D721Med (cell line): ENCODE results near the gene COL25A1.

ENCODE experiments used
- DNase-seq: peaks from one replicate; pipeline ENCODE4 v3.0.0; 2011; ENCODE audit warnings: low spot score; ENCODE audit not compliant: insufficient read length
- FAIRE-seq: peaks from 2 replicates; lab custom pipeline; 2011; peaks lifted over from hg19 to GRCh38; lab: Jason Lieb, UNC
- TF ChIP-seq, protein P1 (sequence below): IDR thresholded peaks from 2 replicates; pipeline ENCODE4 v1.5.1; 2012; ENCODE audit warnings: mild to moderate bottlenecking, control low read depth; ENCODE audit not compliant: insufficient read depth; ENCODE audit errors: missing control alignments

COL25A1 gene

DNA sequence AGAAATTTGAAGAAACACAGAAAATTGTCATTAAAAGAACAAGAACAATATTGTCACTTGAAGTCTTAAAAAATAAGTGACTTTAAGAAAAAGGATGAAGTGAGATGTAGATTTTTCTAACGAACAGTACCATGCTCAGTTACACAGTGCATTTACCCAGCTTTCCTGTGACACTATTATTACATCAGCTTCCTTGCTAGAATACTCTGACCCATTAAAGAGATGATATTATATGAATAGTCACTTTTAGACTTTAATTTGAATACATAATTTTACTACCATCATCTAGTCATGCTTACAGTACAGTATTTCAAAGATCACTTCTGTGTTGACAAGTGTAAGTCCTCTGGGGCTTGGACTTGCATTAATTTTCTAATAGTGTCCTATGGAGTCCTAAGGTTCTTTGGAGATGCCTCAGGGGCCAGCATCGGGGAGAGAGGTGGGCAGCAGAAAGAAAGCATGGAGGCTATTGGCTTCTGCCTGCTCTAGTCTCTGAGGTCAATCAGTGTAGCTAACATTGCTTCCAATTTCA is 10.7 kb downstream of the COL25A1 start:
- TF ChIP-seq, protein P1, sequence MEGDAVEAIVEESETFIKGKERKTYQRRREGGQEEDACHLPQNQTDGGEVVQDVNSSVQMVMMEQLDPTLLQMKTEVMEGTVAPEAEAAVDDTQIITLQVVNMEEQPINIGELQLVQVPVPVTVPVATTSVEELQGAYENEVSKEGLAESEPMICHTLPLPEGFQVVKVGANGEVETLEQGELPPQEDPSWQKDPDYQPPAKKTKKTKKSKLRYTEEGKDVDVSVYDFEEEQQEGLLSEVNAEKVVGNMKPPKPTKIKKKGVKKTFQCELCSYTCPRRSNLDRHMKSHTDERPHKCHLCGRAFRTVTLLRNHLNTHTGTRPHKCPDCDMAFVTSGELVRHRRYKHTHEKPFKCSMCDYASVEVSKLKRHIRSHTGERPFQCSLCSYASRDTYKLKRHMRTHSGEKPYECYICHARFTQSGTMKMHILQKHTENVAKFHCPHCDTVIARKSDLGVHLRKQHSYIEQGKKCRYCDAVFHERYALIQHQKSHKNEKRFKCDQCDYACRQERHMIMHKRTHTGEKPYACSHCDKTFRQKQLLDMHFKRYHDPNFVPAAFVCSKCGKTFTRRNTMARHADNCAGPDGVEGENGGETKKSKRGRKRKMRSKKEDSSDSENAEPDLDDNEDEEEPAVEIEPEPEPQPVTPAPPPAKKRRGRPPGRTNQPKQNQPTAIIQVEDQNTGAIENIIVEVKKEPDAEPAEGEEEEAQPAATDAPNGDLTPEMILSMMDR = no peak
- DNase-seq (no peak), FAIRE-seq (no peak)

DNA sequence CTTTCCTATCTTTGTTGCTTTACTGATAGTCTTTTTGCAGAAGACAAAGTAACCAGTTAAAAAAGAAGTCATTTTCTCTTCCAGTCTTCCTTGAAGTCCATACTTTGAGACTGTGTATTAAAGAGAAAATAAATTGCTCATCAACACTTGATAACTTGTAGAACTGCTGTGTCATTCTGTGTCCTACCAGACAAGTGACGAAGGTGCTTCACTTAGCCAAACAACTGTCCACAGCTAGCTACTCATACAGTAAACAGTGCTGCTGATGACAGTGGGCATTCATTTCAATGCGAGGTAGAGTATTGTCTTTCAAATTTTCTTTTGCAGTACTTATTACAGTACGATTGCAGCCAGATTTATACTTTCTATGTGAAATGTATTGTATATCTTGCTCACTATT is 11.5 kb downstream of the COL25A1 start:
- TF ChIP-seq, protein P1 = no peak
- no peak for FAIRE-seq
- no peak for DNase-seq

DNA sequence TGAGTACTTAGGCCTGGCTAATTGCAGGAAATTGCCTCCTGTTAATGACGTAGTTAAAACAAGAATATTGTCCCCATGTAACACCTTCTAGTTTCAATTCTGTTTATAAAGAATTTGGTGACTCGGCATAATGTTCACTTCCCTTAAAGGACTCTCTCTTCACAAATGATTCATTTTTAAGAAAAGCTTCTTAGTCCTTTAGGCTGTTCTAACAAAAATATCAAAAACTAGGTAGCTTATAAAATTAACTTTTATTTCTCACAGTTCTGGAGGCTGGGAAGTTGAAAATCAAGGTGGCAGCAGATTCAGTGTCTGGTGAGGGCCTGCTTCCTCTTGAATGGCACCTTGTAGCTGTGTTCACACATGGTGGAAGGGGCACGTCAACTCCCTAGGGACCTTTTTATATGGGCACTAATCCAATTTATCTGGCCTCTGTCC is 23.8 kb downstream of the COL25A1 start:
- no peak for FAIRE-seq
- TF ChIP-seq, protein P1 = no peak
- DNase-seq = no peak

DNA sequence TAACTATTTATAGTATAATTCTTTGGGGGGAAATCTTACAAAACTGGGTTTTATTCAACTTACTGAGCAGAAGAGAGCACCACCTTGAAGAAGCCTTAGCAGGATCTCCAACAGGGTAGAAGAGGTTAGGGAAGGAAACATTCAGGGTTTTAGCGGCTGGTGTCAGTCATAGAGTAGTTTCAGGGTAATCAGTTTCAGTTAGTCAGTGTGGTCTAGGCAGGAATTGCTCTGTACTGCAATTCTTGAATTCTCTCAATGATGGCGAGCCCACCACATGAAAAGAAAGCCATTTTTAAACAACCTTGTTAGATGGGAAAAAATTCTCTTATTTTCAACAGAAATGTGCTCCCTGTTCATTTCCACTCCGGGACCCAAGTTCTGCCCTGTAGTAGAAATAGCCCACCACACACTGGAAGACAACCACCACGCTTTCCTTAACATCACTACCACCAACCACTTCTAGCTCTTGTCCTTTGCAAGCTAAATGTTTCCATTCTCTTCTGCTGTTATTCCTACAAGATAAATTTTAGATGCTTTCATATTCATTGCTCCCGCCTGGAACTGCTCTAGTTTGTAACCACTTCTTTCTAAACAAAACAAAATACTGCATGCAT is 25.9 kb downstream of the COL25A1 start:
- TF ChIP-seq, protein P1 = no peak
- FAIRE-seq = no peak

DNA sequence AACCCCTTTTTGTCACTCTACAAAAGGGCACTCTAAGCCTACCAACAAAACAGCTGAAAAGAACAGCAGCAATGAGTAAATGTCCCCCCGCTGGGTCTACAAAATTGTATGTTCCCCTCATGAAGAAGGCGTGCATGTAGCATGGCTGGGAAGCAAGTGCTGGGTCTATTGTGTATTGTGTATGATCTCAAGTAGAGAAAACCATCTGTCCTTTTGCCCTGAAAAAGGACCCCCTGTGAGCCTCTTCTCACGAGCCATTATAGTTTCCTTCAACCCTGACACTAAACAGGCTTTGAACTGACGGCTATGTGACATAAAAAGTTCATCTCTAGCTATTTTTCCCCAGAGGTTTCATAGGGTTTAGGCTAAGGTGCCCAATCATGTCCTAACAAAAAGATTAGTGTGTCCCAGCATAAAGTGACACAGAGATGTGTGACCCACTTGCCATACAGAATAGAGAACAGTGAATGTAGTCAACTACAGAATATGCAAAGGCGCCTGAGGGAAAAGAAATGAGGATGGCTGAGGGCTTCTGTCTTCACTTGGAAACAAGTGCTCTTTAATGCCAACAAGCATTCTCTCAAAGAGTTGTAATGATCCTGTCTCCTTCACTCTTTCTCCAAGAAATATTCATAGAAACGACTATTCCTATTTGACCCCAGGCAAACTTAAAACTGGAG is 27.3 kb downstream of the COL25A1 start:
- TF ChIP-seq, protein P1 = no peak
- no peak for FAIRE-seq
- DNase-seq = no peak

More for the DNA sequence above, 25.9 kb downstream of the COL25A1 start:
- DNase-seq = no peak

DNA sequence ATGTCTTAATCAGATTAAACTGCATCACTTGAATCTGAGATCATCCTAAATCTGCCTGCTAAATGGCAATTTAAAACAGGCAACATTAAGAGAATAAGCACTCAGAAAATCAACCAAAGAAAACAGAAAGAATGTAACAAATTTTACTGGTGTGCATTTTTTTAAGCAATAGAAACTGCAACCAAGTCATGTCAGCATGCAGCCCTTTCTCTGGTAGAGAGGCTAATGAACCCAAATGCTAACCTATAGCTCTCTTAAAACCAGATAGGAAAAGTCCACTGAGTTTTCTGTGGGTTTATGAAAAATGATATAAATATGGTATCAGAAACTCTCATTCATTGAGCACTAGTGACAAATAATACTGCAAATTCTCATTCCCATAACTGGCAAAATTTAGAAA is 35.6 kb downstream of the COL25A1 start:
- TF ChIP-seq, protein P1 = no peak
- DNase-seq (no peak), FAIRE-seq (no peak)

DNA sequence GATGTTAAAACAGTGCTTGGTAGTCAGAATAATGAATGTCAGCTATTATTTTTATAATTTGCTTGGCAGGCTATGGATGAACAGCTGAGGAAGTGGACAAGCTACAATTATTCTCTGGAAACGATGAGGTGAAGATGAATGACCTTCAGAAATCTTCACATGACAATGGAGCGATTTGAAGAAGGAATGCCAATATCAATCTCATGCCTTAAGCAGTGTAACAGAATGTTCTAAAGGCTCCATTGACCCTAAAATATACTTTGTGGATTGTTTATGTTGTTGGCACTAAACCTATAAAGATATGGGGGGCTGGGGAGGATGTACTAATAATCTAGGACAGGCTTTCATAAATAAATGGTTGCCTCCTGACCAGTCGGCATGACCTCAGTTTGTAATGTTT is 36.2 kb downstream of the COL25A1 start:
- FAIRE-seq = no peak
- no peak for DNase-seq
- TF ChIP-seq, protein P1 = no peak
